ENCODE results near the gene ELMOD3. TPM values are rescaled to one million over a fixed set of nuclear protein-coding genes. Genes with fewer than 3 reads are reported as not detected.

Gene ELMOD3
- total and polyA plus RNA-seq, 2 of the 8 experiments (the other 6 are each of a cell fraction or from before 2014, with no cell fraction given): 8.5 to 10.2 TPM

DNA sequence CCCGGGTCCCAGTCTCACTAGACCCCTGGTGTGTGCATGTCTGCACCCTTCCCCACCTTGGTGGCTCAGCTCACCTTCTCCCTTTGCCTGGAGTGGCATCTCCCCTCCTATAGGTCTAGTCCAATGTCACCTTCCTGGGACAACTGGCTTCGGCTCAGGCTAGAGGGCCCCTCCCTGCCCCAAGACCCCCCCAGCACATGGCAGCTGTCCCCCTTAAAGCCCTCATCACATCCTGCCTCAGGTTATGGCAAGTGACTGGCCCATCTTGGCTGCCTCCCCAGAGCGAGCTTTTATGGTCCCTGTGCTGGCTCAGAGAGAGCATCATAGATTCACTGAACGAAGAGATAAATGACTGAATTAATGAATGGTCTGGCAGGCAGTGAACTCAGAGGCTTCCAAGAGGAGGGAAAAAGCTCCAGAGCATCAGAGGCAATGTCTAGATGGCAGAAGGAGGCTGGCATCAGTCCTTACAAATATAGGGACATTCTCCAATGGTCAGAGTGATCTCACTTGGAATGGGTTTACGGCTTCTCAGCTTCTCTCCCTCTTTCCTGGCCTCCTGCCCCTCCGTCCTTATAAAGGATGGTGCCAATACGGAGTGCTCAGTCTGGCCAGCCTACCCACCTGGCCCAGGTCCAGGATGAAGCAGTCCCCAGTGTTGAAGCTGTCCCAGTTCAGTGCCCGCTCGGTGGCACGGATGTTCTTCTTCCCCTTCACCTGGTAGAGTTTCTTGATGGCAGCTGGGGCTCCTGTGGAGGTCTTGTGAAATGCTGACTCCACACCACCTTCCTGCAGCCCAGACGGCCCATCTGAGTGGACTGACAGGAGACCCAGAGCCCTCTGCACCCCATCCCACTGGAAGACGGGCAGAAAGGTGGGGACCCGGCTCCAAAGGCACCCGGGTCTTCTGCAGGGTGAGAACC is 46.2 kb downstream of the ELMOD3 start:
- no peaks in the 10 kb centered on the region for H3K27me3 ChIP-seq (replicated peaks in 1 of 4; ENCODE audit: control insufficient read depth in 3 of 4, extremely low read depth in 1 of 4, insufficient read depth in 3 of 4, low read length in 3 of 4)
- no peak for FAIRE-seq
- H3K56ac ChIP-seq (replicated peaks; ENCODE audit: insufficient read length, low read depth, low read length): no peak overlapping the region
- no peak overlapping the region for H2BK20ac ChIP-seq (ENCODE audit: low read length)
- H3K4me1 ChIP-seq (replicated peaks in 1 of 4; ENCODE audit: control insufficient read depth in 3 of 4, insufficient read depth in 4 of 4, low read length in 3 of 4): peaks cover 0 to 2% (median 0%) of the 10 kb centered on the region in 4 experiments; a peak in 1 of 7 replicates
- no peak overlapping the region for H4K91ac ChIP-seq (replicated peaks; ENCODE audit: insufficient read length, low read length)
- H3K4ac ChIP-seq (replicated peaks; ENCODE audit: insufficient read length, low read depth, low read length): no peak overlapping the region
- no peak overlapping the region for H3K4me3 ChIP-seq (ENCODE audit: extremely low read depth in 1 of 4, insufficient read depth in 2 of 4, low read depth in 3 of 4, low read length in 4 of 4)
- no peak overlapping the region for H3K27ac ChIP-seq (ENCODE audit: low read depth, low read length)
- 89% methylated on average over 14 of the region's 14 CpGs; no CpG with 5 or more reads in 1 of the 2 experiments for WGBS, 2 experiments (ENCODE audit: extremely low coverage in 1 of 2, insufficient coverage in 1 of 2, insufficient read length in 1 of 2, insufficient replicate concordance in 2 of 2, low coverage in 1 of 2, low lambda C conversion rate in 2 of 2, missing lambda C conversion rate in 1 of 2)
- no peak overlapping the region for H2BK5ac ChIP-seq (ENCODE audit: low read depth, low read length)
- no peaks in the 10 kb centered on the region for H4K20me1 ChIP-seq (replicated peaks in 1 of 2; ENCODE audit: control insufficient read depth in 1 of 2, insufficient read depth in 2 of 2, low read length in 2 of 2)
- POLR2A ChIA-PET (ENCODE audit: partially characterized antibody): interaction anchor here (1.0 to 25.0 kb wide), 4 partner anchors 12 to 144 kb away, joined by 3 to 396 read pairs (median 6); partner anchors contain the start of gene MAT2A
- no peak overlapping the region for H4K5ac ChIP-seq (ENCODE audit: insufficient read length, low read depth, low read length)
- H3K18ac ChIP-seq (ENCODE audit: extremely low read depth, low read length): no peak overlapping the region
- H2BK120ac ChIP-seq (replicated peaks; ENCODE audit: low read depth, low read length): no peak overlapping the region
- no peak overlapping the region for H3K9ac ChIP-seq (replicated peaks in 1 of 4; ENCODE audit: extremely low read depth in 1 of 4, low read depth in 3 of 4, low read length in 3 of 4)
- no peak overlapping the region for H2BK15ac ChIP-seq (ENCODE audit: low read length)
- no peak for DNase-seq (ENCODE audit: low read depth in 1 of 2, low spot score in 2 of 2)
- no peaks in the 10 kb centered on the region for H3K23me2 ChIP-seq (ENCODE audit: low read depth, low read length)
- H2AFZ ChIP-seq (ENCODE audit: low read length): no peak overlapping the region
- peaks cover 0 to 3% (median 0%) of the 10 kb centered on the region in 4 experiments; a peak in 2 of 8 replicates for H3K36me3 ChIP-seq (ENCODE audit: control insufficient read depth in 2 of 4, insufficient read depth in 4 of 4, low read length in 3 of 4)
- 0 out of 4 replicates have a peak, but pooled peaks cover 0 to 2% of the 10 kb centered on the region in 2 experiments for H3K9me3 ChIP-seq (ENCODE audit: insufficient read depth in 2 of 2, low read depth in 1 of 2, low read length in 1 of 2)
- H3K23ac ChIP-seq (ENCODE audit: insufficient read length): no peak overlapping the region
- no peak overlapping the region for H4K8ac ChIP-seq (ENCODE audit: extremely low read depth, insufficient read depth, low read length)
- CTCF ChIA-PET (ENCODE audit: partially characterized antibody): interaction anchor here (0.6 to 4.7 kb wide), 6 partner anchors 10 to 151 kb away, joined by 3 to 31 read pairs (median 3); no protein-coding TSS in a partner anchor
- H2AK5ac ChIP-seq (ENCODE audit: low read depth, low read length): no peak overlapping the region
- no peak overlapping the region for H3K4me2 ChIP-seq (ENCODE audit: insufficient read depth in 1 of 2, low read depth in 2 of 2, low read length in 2 of 2)
- H3K79me2 ChIP-seq (ENCODE audit: control insufficient read depth in 1 of 2, insufficient read depth in 2 of 2, low read length in 2 of 2): no peaks in the 10 kb centered on the region; a peak in 1 of 4 replicates
- H2BK12ac ChIP-seq (ENCODE audit: low read depth, low read length): no peak overlapping the region
- H3K14ac ChIP-seq (ENCODE audit: insufficient read length): no peak overlapping the region
- peaks cover 2% of the 10 kb centered on the region; the same call in 1 of the 2 replicates for H3K79me1 ChIP-seq (ENCODE audit: low read depth, low read length)
- TF ChIP-seq SIRT6 (IDR thresholded peaks at IDR 0.05; ENCODE audit: low read length): no peak
- TF ChIP-seq GABPA (IDR thresholded peaks at IDR 0.05; ENCODE audit: borderline replicate concordance, insufficient read depth, low read length): no peak
- TF ChIP-seq, protein P1, sequence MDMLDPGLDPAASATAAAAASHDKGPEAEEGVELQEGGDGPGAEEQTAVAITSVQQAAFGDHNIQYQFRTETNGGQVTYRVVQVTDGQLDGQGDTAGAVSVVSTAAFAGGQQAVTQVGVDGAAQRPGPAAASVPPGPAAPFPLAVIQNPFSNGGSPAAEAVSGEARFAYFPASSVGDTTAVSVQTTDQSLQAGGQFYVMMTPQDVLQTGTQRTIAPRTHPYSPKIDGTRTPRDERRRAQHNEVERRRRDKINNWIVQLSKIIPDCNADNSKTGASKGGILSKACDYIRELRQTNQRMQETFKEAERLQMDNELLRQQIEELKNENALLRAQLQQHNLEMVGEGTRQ (IDR thresholded peaks at IDR 0.05; ENCODE audit: low read length): no peak
- TF ChIP-seq MAFK (IDR thresholded peaks at IDR 0.05; ENCODE audit: low read depth, low read length): no peak
- TF ChIP-seq, protein P2, sequence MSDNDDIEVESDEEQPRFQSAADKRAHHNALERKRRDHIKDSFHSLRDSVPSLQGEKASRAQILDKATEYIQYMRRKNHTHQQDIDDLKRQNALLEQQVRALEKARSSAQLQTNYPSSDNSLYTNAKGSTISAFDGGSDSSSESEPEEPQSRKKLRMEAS (IDR thresholded peaks at IDR 0.05): no peak
- TF ChIP-seq SAP30 (IDR thresholded peaks at IDR 0.05; ENCODE audit: insufficient read depth, insufficient replicate concordance, low read length): no peak
- TF ChIP-seq JUND (IDR thresholded peaks at IDR 0.05; ENCODE audit: low read length): no peak
- no peak for TF ChIP-seq EP300 (IDR thresholded peaks at IDR 0.05; ENCODE audit: borderline replicate concordance in 1 of 2, low read depth in 2 of 2, low read length in 2 of 2)
- TF ChIP-seq RXRA (IDR thresholded peaks at IDR 0.05; ENCODE audit: insufficient read depth, low read depth, low read length): no peak

All from H1 (cell line).